Sigmoid colon (tissue), 7 donors: ENCODE measurements around the gene NPTN. TPM values are rescaled to one million over a fixed set of nuclear protein-coding genes. Genes with fewer than 3 reads are reported as not detected.
A peak's percentile ranks its signal among the peaks of the same experiment; 100 is the strongest.
"Not testable (repeated sequence)": the region's sequence is repeated elsewhere in the genome, so short reads cannot be mapped to it uniquely, and the experiment has no call there.

Source experiments
- DNase-seq: peaks from one replicate; pipeline ENCODE4 v3.0.0-alpha.2; 2019
- H3K27ac ChIP-seq, 4 donors: fragments of 200-600 bp; sonication (generic); one replicate each; pipeline ENCODE4 v1.5.1; 2016 to 2019; ENCODE audit warnings: mild to moderate bottlenecking in 1 of 4
- H3K27me3 ChIP-seq, 3 donors: fragments of 200-600 bp; sonication (generic); one replicate each; pipeline ENCODE4 v1.5.1; 2019; ENCODE audit warnings: mild to moderate bottlenecking in 1 of 3
- H3K36me3 ChIP-seq, 4 donors: fragments of 200-600 bp; sonication (generic); one replicate each; pipeline ENCODE4 v1.5.1; 2016 to 2019
- H3K4me1 ChIP-seq, 4 donors: fragments of 200-600 bp; sonication (generic); one replicate each; pipeline ENCODE4 v1.5.1; 2017 to 2019
- H3K4me3 ChIP-seq, 4 donors: fragments of 200-600 bp; sonication (generic); one replicate each; pipeline ENCODE4 v1.5.1; 2017 to 2019; ENCODE audit warnings: mild to moderate bottlenecking in 2 of 4, moderate library complexity in 1 of 4
- H3K9me3 ChIP-seq, 4 donors: fragments of 200-600 bp in 3 of 4; sonication (generic) in 3 of 4; one replicate each; pipeline versions ENCODE4 v1.5.1 to v1.6.1; 2013 to 2019
- EP300 ChIP-seq, 4 donors: sonication (generic); formaldehyde crosslinking; IDR thresholded peaks; one replicate each; pipeline ENCODE4 v1.6.1; 2017; ENCODE audit warnings: antibody characterized with exemption in 4 of 4
- POLR2A ChIP-seq, 2 donors: fragments of 450-650 bp; IDR thresholded peaks; one replicate each; pipeline ENCODE4 v1.6.1; 2016; ENCODE audit warnings: antibody characterized with exemption in 2 of 2, mild to moderate bottlenecking in 2 of 2, moderate library complexity in 2 of 2
- POLR2AphosphoS5 ChIP-seq, 4 donors: sonication (generic); formaldehyde crosslinking; IDR thresholded peaks; one replicate each; pipeline ENCODE4 v1.6.1; 2017; ENCODE audit warnings: antibody characterized with exemption in 4 of 4
- WGBS, 2 donors: extraction: QIAGEN DNeasy Blood & Tissue Kit; methylation state at CpG; one replicate each; pipeline ENCODE4 v1.1.7; 2013; 5-methylcytosine and 5-hydroxymethylcytosine counted together
- intact Hi-C: fragments of 100-400 bp; cut with DNase I; formaldehyde crosslinking; loops from one replicate; pipeline ENCODE4 v1.15.1; 2023
- polyA plus RNA-seq, 3 donors: library from polyadenylated mRNA; stranded (reverse); fragments of 200-250 nt; gene quantifications; one replicate each; pipeline ENCODE4 v1.2.3, GENCODE V29; 2013
- total RNA-seq, 4 donors: library from RNA; depleted of rRNA; stranded (reverse); fragments of >200 nt; gene quantifications; one replicate each; pipeline ENCODE4 v1.1.0, GENCODE V29; 2016
- TF ChIP-seq, protein P1 (sequence below), 4 experiments: fragments of 450-650 bp in 3 of 4; fragments of 200-600 bp in 1 of 4; IDR thresholded peaks; one replicate each; pipeline ENCODE4 v1.5.1; 2016 to 2019; ENCODE audit warnings: antibody characterized with exemption in 4 of 4, mild to moderate bottlenecking in 3 of 4, moderate library complexity in 2 of 4
- donor health status: healthy with polysubstance abuse.
- donor health status: Bipolar disorder and iron deficiency.
- donor health status: healthy.

NPTN gene
- total and polyA plus RNA-seq, 7 donors, result 40.8 to 320 (median 216) TPM

DNA sequence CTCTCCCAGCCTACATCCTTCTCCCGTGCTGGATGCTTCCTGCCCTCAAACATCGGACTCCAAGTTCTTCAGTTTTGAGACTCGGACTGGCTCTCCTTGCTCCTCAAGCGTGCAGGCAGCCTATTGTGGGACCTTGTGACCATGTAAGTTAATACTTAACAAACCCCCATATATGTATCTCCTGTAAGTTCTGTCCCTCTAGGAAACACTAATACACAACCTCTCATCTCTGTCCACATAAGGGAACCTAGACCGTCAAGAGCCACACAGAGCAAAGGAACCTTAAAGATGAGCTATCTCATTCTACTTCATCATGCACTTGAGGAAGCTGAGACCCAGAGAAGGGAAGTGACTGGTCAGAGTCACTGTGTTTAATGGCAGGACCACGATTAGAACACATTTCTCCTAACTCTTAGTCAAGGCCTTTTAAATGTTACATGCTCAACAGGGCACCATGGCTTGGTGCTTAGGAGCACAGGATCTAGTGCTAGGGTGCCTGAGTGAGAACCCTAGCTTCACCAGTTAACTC is 50.3 kb downstream of the NPTN start:
- intact Hi-C loops, result no loop called here
- Histone ChIP-seq H3K27ac (no peak overlapping the region), H3K4me3 (no peak overlapping the region), H3K9me3 (no peaks in the 10 kb centered on the region), H3K4me1 (peaks cover 0 to 17% (median 13%) of the 10 kb centered on the region in 4 donors), H3K27me3 (no peaks in the 10 kb centered on the region), H3K36me3 (peaks cover 21 to 93% (median 36%) of the 10 kb centered on the region in 4 donors)
- TF ChIP-seq EP300 (IDR thresholded peaks at IDR 0.05), result no peak
- TF ChIP-seq POLR2AphosphoS5 (IDR thresholded peaks at IDR 0.05), result no peak
- no peak for TF ChIP-seq POLR2A (IDR thresholded peaks at IDR 0.05)
- TF ChIP-seq, protein P1, sequence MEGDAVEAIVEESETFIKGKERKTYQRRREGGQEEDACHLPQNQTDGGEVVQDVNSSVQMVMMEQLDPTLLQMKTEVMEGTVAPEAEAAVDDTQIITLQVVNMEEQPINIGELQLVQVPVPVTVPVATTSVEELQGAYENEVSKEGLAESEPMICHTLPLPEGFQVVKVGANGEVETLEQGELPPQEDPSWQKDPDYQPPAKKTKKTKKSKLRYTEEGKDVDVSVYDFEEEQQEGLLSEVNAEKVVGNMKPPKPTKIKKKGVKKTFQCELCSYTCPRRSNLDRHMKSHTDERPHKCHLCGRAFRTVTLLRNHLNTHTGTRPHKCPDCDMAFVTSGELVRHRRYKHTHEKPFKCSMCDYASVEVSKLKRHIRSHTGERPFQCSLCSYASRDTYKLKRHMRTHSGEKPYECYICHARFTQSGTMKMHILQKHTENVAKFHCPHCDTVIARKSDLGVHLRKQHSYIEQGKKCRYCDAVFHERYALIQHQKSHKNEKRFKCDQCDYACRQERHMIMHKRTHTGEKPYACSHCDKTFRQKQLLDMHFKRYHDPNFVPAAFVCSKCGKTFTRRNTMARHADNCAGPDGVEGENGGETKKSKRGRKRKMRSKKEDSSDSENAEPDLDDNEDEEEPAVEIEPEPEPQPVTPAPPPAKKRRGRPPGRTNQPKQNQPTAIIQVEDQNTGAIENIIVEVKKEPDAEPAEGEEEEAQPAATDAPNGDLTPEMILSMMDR (IDR thresholded peaks at IDR 0.05), result no peak
- no peak for DNase-seq
- 92 to 93% methylated on average over 6 of the region's 6 CpGs for WGBS, 2 donors

DNA sequence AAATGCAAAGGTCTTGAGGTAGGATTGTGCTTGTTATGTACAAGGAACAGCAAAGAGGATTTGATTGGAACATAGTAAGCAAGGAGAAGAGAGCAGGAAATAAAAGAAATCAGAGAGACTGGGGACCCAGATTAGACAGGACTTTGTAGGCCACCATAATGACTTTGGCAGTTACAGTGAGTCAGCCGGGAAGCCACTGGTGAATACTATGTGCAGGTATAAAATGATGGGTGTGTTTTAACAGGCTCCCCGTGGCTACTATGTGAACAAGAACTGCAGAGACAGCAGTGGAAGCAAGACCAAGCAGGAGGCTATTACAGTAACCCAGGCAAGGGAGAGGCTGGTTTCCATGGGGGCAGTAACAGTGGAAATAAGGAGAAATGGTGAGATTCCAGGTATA is 55.2 kb downstream of the NPTN start:
- 23 to 62% methylated on average over 2 of the region's 2 CpGs for WGBS, 2 donors
- H3K4me3 ChIP-seq, result no peak overlapping the region
- intact Hi-C loops, result no loop called here
- no peaks in the 10 kb centered on the region for H3K9me3 ChIP-seq
- no peak for DNase-seq
- peaks cover 5 to 62% (median 19%) of the 10 kb centered on the region in 4 donors for H3K36me3 ChIP-seq
- TF ChIP-seq EP300 (IDR thresholded peaks at IDR 0.05), result no peak
- no peak overlapping the region for H3K27ac ChIP-seq
- peaks cover 0 to 37% (median 27%) of the 10 kb centered on the region in 4 donors for H3K4me1 ChIP-seq
- H3K27me3 ChIP-seq, result no peaks in the 10 kb centered on the region

DNA sequence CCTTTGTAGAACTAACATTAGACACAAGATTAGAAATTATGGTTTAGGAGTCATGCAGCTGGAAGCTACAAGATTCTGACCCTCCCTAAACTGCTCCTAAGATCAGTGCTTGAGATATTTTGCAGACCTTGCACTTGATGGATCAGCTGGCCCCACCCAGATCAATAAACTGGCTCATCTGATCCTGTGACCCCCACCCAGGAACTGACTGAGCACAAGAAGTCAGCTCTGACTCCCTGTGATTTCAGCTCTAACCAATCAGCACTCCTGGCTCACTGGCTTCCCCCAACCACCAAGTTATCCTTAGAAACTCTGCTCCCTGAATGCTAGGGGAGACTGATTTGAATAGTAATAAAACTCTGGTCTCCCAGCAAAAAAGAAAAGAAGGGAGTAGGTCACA is 55.6 kb downstream of the NPTN start:
- H3K27me3 ChIP-seq, H3K27ac ChIP-seq, DNase-seq, H3K4me3 ChIP-seq, H3K9me3 ChIP-seq, intact Hi-C loops: not testable (repeated sequence)
- Histone ChIP-seq H3K36me3 (peaks cover 4 to 62% (median 19%) of the 10 kb centered on the region in 4 donors), H3K4me1 (peaks cover 0 to 38% (median 27%) of the 10 kb centered on the region in 4 donors)

DNA sequence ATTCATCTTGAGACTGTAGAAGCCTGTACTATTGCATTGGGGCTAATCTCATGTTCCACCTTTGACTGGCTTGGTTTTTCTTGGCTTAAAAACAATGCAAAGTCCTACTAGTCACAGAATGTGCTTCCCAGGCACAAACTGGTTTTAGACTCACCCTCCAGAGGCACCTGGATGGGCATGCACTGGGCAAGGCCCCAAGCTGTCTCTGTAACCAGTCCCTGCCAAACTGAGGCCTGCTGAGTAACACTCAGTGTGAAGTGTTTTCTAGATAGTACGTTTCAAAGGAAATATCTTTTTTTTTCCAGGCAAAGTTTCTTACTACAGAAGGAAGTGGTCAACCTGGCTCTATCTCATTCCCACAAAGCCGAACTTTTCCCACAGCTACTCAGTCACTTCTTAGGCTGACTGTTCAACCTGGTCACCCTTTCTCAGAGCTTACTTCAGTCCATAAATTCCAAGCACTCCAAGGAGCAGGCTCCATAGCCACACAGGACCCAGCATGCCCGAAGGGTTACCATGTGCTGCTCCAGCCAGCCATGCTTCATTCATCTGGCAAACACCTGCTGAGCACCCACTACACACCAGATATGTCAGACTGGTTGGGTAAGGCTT is 57.4 kb downstream of the NPTN start:
- Histone ChIP-seq H3K4me3 (no peak overlapping the region), H3K27ac (peak overlapping the region; percentile 15 to 64 (median 45)), H3K4me1 (peaks cover 0 to 38% (median 27%) of the 10 kb centered on the region in 4 donors), H3K9me3 (no peaks in the 10 kb centered on the region), H3K27me3 (no peaks in the 10 kb centered on the region), H3K36me3 (peaks cover 4 to 62% (median 25%) of the 10 kb centered on the region in 4 donors)
- DNase-seq, result peak; percentile 70
- intact Hi-C loops, result no loop called here
- TF ChIP-seq POLR2AphosphoS5 (IDR thresholded peaks at IDR 0.05) (no peak), POLR2A (IDR thresholded peaks at IDR 0.05) (no peak), EP300 (IDR thresholded peaks at IDR 0.05) (no peak)
- TF ChIP-seq, protein P1 (IDR thresholded peaks at IDR 0.05), result no peak
- WGBS, 2 donors, result 85 to 86% methylated on average over 3 of the region's 3 CpGs

DNA sequence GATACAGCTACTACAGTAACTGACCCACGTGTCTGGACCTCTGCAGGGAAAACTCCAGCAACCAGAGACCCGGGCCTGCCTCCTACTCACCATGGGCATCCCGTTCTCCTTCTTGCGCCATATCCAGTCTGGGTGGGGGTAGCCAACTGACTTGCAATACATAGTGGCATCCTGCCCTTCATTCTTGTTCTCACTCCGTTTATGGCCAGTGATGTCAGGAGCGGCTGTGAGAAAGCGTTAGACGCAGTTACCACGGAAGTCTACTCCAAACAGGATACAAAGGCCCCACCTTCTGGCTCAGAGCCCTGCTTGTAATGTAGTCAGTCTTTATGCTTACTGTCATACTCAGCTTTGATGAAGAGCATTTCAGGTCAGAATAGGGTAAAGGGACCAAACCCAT is 59.6 kb downstream of the NPTN start:
- H3K27ac ChIP-seq, result peak overlapping the region; percentile 63 to 68 (median 64)
- no peaks in the 10 kb centered on the region for H3K27me3 ChIP-seq
- peaks cover 0 to 38% (median 27%) of the 10 kb centered on the region in 4 donors for H3K4me1 ChIP-seq
- no peak for TF ChIP-seq POLR2A (IDR thresholded peaks at IDR 0.05)
- peak in 2 of 4 donors; percentile 13 to 57 for TF ChIP-seq EP300 (IDR thresholded peaks at IDR 0.05)
- TF ChIP-seq, protein P1 (IDR thresholded peaks at IDR 0.05), result no peak
- TF ChIP-seq POLR2AphosphoS5 (IDR thresholded peaks at IDR 0.05), result peak; percentile 34 to 63 (median 53)
- DNase-seq, result peak; percentile 90
- intact Hi-C loops, result loop anchor here (5.0 kb wide), 1 partner anchor 59 kb away; the partner anchor contains the start of gene NPTN
- 17 to 59% methylated on average over 9 of the region's 9 CpGs for WGBS, 2 donors
- no peak overlapping the region for H3K4me3 ChIP-seq
- no peaks in the 10 kb centered on the region for H3K9me3 ChIP-seq
- peaks cover 23 to 69% (median 44%) of the 10 kb centered on the region in 4 donors for H3K36me3 ChIP-seq
